ACHN (cell line): ENCODE data around the gene RP2.

ENCODE experiments used
- DNase-seq: peaks from one replicate; pipeline ENCODE4 v3.0.0-alpha.2; 2015
- in situ Hi-C: cut with HindIII; loops from 2 replicates; pipeline ENCODE4 v1.10.0; 2017; ENCODE audit warnings: low sequenced_read_pairs, low pct_ligation_motif_present, low pct_unique_long_range_greater_than_20kb

Gene RP2

GRCh38 chrX:46912603-46913491 is 76.0 kb downstream of the RP2 start:
- peak; percentile 37 for DNase-seq
- in situ Hi-C loops = no loop called here

- DNase-seq = peak; percentile 8
- in situ Hi-C loops = no loop called here
Observed at GRCh38 chrX:46913667-46914066, 76.8 kb downstream of the RP2 start.

- no peak for DNase-seq
- in situ Hi-C loops = no loop called here
Observed at GRCh38 chrX:46916273-46916672, 79.4 kb downstream of the RP2 start.

GRCh38 chrX:46917622-46918021 is 80.8 kb downstream of the RP2 start:
- no peak for DNase-seq
- in situ Hi-C loops = no loop called here

- in situ Hi-C loops = no loop called here
Observed at GRCh38 chrX:46918434-46918833, 81.6 kb downstream of the RP2 start.

GRCh38 chrX:46920235-46920634 is 83.4 kb downstream of the RP2 start:
- in situ Hi-C loops = no loop called here
- no peak for DNase-seq

More at GRCh38 chrX:46918434-46918833, 81.6 kb downstream of the RP2 start:
- no peak for DNase-seq

GRCh38 chrX:46922611-46923010 is 85.8 kb downstream of the RP2 start:
- in situ Hi-C loops = no loop called here
- DNase-seq = no peak

- DNase-seq = no peak
- in situ Hi-C loops = no loop called here
Observed at GRCh38 chrX:46927718-46928117, 90.9 kb downstream of the RP2 start.

- DNase-seq = peak; percentile 12
- in situ Hi-C loops = no loop called here
Observed at GRCh38 chrX:46929439-46930261, 92.8 kb downstream of the RP2 start.
